ENCODE results near the gene DNAJB6. TPM values are rescaled to one million over a fixed set of nuclear protein-coding genes. Genes with fewer than 3 reads are reported as not detected.

DNAJB6 gene
- total and polyA plus RNA-seq, 7 donors = 103 to 326 (median 229) TPM

GRCh38 chr7:157431951-157432540, 95.2 kb downstream of the DNAJB6 start:
- Histone ChIP-seq H3K4me3 (no peak overlapping the region), H3K9me3 (no peaks in the 10 kb centered on the region), H3K4me1 (peaks cover 3% of the 10 kb centered on the region), H3K27ac (no peak overlapping the region), H3K27me3 (ENCODE audit: insufficient read depth in 3 of 3, low read length in 2 of 3) (no peaks in the 10 kb centered on the region), H3K36me3 (ENCODE audit: insufficient read depth in 1 of 2, low read depth in 1 of 2) (no peaks in the 10 kb centered on the region)
- no peak for TF ChIP-seq CTCF (IDR thresholded peaks at IDR 0.05)
- 64 to 72% (median 71%) methylated on average over 21 to 22 of the region's 22 CpGs for WGBS, 3 donors
- intact Hi-C loops (cut with DNase I) = no loop called here
- DNase-seq (peak in 1 of 2 donors; percentile 38), ATAC-seq (peak in 2 of 4 donors; percentile 8 to 16)

GRCh38 chr7:157432541-157432956, 95.7 kb downstream of the DNAJB6 start:
- no peaks in the 10 kb centered on the region for H3K27me3 ChIP-seq (ENCODE audit: insufficient read depth in 3 of 3, low read length in 2 of 3)
- no peak overlapping the region for H3K27ac ChIP-seq
- DNase-seq (peak in 1 of 2 donors; percentile 53), ATAC-seq (peak; percentile 9 to 45 (median 26))
- peak overlapping the region; percentile 32 for H3K4me3 ChIP-seq
- WGBS, 3 donors = 12 to 25% (median 18%) methylated on average over 13 to 17 of the region's 17 CpGs
- no peak for TF ChIP-seq CTCF (IDR thresholded peaks at IDR 0.05)
- peaks cover 3% of the 10 kb centered on the region for H3K4me1 ChIP-seq
- no peaks in the 10 kb centered on the region for H3K9me3 ChIP-seq
- H3K36me3 ChIP-seq (ENCODE audit: insufficient read depth in 1 of 2, low read depth in 1 of 2) = no peaks in the 10 kb centered on the region
- intact Hi-C loops (cut with DNase I) = no loop called here

- peak overlapping the region; percentile 32 for H3K4me3 ChIP-seq
- peak; percentile 59 for TF ChIP-seq CTCF (IDR thresholded peaks at IDR 0.05)
- intact Hi-C loops (cut with DNase I) = no loop called here
Observed at GRCh38 chr7:157432957-157433576, 96.3 kb downstream of the DNAJB6 start.

GRCh38 chr7:157433628-157434027, 96.8 kb downstream of the DNAJB6 start:
- peaks cover 3% of the 10 kb centered on the region for H3K4me1 ChIP-seq
- TF ChIP-seq CTCF (IDR thresholded peaks at IDR 0.05) = no peak
- intact Hi-C loops (cut with DNase I) = no loop called here
- no peaks in the 10 kb centered on the region for H3K36me3 ChIP-seq (ENCODE audit: insufficient read depth in 1 of 2, low read depth in 1 of 2)
- H3K27me3 ChIP-seq (ENCODE audit: insufficient read depth in 3 of 3, low read length in 2 of 3) = no peaks in the 10 kb centered on the region
- DNase-seq (peak in 1 of 2 donors; percentile 35), ATAC-seq (no peak)
- no peak overlapping the region for H3K4me3 ChIP-seq
- no peaks in the 10 kb centered on the region for H3K9me3 ChIP-seq
- H3K27ac ChIP-seq = no peak overlapping the region
- 80 to 85% (median 84%) methylated on average over 12 of the region's 12 CpGs for WGBS, 3 donors

More at GRCh38 chr7:157432957-157433576, 96.3 kb downstream of the DNAJB6 start:
- Histone ChIP-seq H3K9me3 (no peaks in the 10 kb centered on the region), H3K27ac (no peak overlapping the region), H3K36me3 (ENCODE audit: insufficient read depth in 1 of 2, low read depth in 1 of 2) (no peaks in the 10 kb centered on the region), H3K27me3 (ENCODE audit: insufficient read depth in 3 of 3, low read length in 2 of 3) (no peaks in the 10 kb centered on the region), H3K4me1 (peaks cover 3% of the 10 kb centered on the region)
- DNase-seq = peak in 1 of 2 donors; percentile 50
- ATAC-seq = peak; percentile 38 to 68 (median 56)
- 27 to 29% (median 28%) methylated on average over 18 of the region's 18 CpGs for WGBS, 3 donors

Data from psoas muscle (tissue), 8 donors.